HG03571 (cell line): ENCODE data around the gene UBASH3B.
"Not testable (repeated sequence)": the region's sequence is repeated elsewhere in the genome, so short reads cannot be mapped to it uniquely, and the experiment has no call there.

Experiments
- ATAC-seq: cut with Tn5 transposase; IDR thresholded peaks from one replicate; pipeline ENCODE4 v1.9.1; 2021; ENCODE audit not compliant: unreplicated experiment

The UBASH3B gene

GRCh38 chr11:122843281-122844141 lies 188.0 kb downstream of the UBASH3B start:
- ATAC-seq, result peak; percentile 52

GRCh38 chr11:122847466-122847865 lies 191.9 kb downstream of the UBASH3B start:
- no peak for ATAC-seq

GRCh38 chr11:122848186-122848585 lies 192.7 kb downstream of the UBASH3B start:
- ATAC-seq, result no peak

GRCh38 chr11:122850076-122850631 lies 194.6 kb downstream of the UBASH3B start:
- no peak for ATAC-seq

- no peak for ATAC-seq
Observed at GRCh38 chr11:122851366-122851966, 195.9 kb downstream of the UBASH3B start.

GRCh38 chr11:122852074-122852795 lies 196.7 kb downstream of the UBASH3B start:
- ATAC-seq, result no peak

- ATAC-seq, result no peak
Observed at GRCh38 chr11:122852796-122853160, 197.3 kb downstream of the UBASH3B start.

- ATAC-seq, result no peak
Observed at GRCh38 chr11:122853261-122853660, 197.7 kb downstream of the UBASH3B start.

- no peak for ATAC-seq
Observed at GRCh38 chr11:122853971-122854446, 198.5 kb downstream of the UBASH3B start.

- no peak for ATAC-seq
Observed at GRCh38 chr11:122861631-122862030, 206.1 kb downstream of the UBASH3B start.

- ATAC-seq, result no peak
Observed at GRCh38 chr11:122862091-122862490, 206.6 kb downstream of the UBASH3B start.

- not testable (repeated sequence) for ATAC-seq
Observed at GRCh38 chr11:122863154-122863553, 207.6 kb downstream of the UBASH3B start.

- no peak for ATAC-seq
Observed at GRCh38 chr11:122863704-122864326, 208.3 kb downstream of the UBASH3B start.
